ENCODE results near the gene SPTLC2. TPM values are rescaled to one million over a fixed set of nuclear protein-coding genes. Genes with fewer than 3 reads are reported as not detected.
"Not testable (repeated sequence)": the region's sequence is repeated elsewhere in the genome, so short reads cannot be mapped to it uniquely, and the experiment has no call there.

The SPTLC2 gene
- total RNA-seq, 4 donors from 2014 or later: 18.9 to 24.6 (median 22.8) TPM

DNA sequence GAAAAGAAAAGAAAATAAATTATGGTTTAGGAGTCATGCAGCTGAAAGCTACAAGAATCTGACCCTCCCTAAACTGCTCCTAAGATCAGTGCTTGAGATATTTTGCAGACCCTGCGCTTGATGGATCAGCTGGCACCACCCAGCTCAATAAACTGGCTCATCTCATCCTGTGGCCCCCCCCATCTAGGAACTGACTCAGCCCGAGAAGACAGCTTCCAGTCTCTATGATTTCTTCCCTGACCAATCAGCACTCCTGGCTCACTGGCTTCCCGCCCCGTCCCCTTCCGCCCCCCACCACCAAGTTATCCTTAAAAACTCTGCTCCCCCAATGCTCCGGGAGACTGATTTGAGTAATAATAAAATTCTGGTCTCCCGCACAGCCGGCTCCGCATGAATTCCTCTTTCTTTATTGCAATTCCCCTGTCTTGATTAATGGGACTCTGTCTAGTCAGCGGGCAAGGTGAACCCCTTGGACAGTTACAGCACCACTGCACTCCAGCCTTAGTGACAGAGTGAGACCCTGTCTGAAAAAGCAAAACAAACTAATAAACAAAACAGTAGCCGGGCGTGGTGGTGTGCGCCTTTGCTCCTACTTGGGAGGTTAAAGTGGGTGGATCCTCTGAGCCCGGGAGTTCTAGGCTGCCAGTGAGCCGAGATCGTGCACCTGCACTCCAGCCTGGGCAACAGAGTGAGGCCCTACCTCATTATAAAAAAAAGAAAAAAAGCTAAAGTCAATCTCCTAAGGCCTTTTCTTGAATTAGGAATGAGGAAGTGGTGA lies 24.5 kb upstream of the SPTLC2 start:
- no peaks in the 10 kb centered on the region for H3K27me3 ChIP-seq
- H3K9me3 ChIP-seq: no peaks in the 10 kb centered on the region
- peaks cover 11% of the 10 kb centered on the region for H3K4me1 ChIP-seq
- TF ChIP-seq POLR2A (IDR thresholded peaks at IDR 0.05) (no peak), EP300 (IDR thresholded peaks at IDR 0.05) (no peak), POLR2AphosphoS5 (IDR thresholded peaks at IDR 0.05) (no peak)
- TF ChIP-seq, protein P1, sequence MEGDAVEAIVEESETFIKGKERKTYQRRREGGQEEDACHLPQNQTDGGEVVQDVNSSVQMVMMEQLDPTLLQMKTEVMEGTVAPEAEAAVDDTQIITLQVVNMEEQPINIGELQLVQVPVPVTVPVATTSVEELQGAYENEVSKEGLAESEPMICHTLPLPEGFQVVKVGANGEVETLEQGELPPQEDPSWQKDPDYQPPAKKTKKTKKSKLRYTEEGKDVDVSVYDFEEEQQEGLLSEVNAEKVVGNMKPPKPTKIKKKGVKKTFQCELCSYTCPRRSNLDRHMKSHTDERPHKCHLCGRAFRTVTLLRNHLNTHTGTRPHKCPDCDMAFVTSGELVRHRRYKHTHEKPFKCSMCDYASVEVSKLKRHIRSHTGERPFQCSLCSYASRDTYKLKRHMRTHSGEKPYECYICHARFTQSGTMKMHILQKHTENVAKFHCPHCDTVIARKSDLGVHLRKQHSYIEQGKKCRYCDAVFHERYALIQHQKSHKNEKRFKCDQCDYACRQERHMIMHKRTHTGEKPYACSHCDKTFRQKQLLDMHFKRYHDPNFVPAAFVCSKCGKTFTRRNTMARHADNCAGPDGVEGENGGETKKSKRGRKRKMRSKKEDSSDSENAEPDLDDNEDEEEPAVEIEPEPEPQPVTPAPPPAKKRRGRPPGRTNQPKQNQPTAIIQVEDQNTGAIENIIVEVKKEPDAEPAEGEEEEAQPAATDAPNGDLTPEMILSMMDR (IDR thresholded peaks at IDR 0.05): no peak
- WGBS: 70% methylated on average over 16 of the region's 16 CpGs
- H3K4me3 ChIP-seq: peak overlapping the region; percentile 58
- H3K27ac ChIP-seq: peak overlapping the region; percentile 78
- no peaks in the 10 kb centered on the region for H3K36me3 ChIP-seq
- DNase-seq (ENCODE audit: low spot score in 2 of 2): no peak

- WGBS: 41% methylated on average over 2 of the region's 2 CpGs
- Histone ChIP-seq H3K9me3 (no peaks in the 10 kb centered on the region), H3K36me3 (no peaks in the 10 kb centered on the region), H3K4me1 (peaks cover 11% of the 10 kb centered on the region), H3K27me3 (no peaks in the 10 kb centered on the region), H3K27ac (no peak overlapping the region), H3K4me3 (no peak overlapping the region)
- no peak for DNase-seq (ENCODE audit: low spot score in 2 of 2)
- TF ChIP-seq, protein P1 (IDR thresholded peaks at IDR 0.05): no peak
- TF ChIP-seq POLR2AphosphoS5 (IDR thresholded peaks at IDR 0.05) (no peak), EP300 (IDR thresholded peaks at IDR 0.05) (no peak), POLR2A (IDR thresholded peaks at IDR 0.05) (no peak)
Measured at GRCh38 chr14:77638771-77639171, 22.3 kb upstream of the SPTLC2 start.

DNA sequence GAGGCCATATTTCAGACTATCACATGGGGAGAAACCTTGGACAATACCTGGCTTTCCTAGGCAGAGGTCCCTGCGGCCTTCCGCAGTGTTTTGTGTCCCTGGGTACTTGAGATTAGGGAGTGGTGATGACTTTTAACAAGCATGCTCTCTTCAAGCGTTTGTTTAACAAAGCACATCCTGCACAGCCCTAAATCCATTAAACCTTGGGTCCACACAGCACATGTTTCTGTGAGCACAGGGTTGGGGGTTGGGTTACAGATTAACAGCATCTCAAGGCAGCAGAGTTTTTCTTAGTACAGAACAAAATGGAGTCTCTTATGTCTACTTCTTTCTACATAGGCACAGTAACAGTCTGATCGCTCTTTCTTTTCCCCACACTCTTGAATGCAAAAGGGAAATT lies 19.4 kb upstream of the SPTLC2 start:
- 85% methylated on average over 4 of the region's 4 CpGs for WGBS
- H3K36me3 ChIP-seq; H3K27me3 ChIP-seq; H3K4me1 ChIP-seq; H3K9me3 ChIP-seq; DNase-seq (ENCODE audit: low spot score in 2 of 2); H3K4me3 ChIP-seq; H3K27ac ChIP-seq: not testable (repeated sequence)

DNA sequence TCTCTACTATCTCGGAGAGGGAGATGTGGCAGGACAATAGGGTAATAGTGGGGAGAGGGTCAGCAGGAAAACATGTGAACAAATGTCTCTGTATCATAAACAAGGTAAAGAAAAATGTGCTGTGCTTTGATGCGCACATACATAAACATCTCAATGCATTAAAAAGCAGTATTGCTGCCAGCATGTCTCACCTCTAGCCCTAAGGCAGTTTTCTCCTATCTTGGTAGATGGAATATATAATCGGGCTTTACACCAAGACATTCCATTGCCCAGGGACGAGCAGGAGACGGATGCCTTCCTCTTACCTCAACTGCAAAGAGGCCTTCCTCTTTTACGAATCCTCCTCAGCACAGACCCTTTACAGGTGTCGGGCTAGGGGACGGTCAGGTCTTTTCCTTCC lies 19.0 kb upstream of the SPTLC2 start:
- not testable (repeated sequence) for H3K27me3 ChIP-seq; H3K36me3 ChIP-seq; H3K4me3 ChIP-seq; H3K4me1 ChIP-seq; H3K9me3 ChIP-seq; H3K27ac ChIP-seq; DNase-seq (ENCODE audit: low spot score in 2 of 2)
- WGBS: 75% methylated on average over 8 of the region's 8 CpGs

- no peak overlapping the region for H3K4me3 ChIP-seq
- H3K4me1 ChIP-seq: no peaks in the 10 kb centered on the region
- no peak for DNase-seq (ENCODE audit: low spot score in 2 of 2)
- no peaks in the 10 kb centered on the region for H3K9me3 ChIP-seq
- WGBS: 93% methylated on average over 2 of the region's 2 CpGs
- H3K27me3 ChIP-seq: no peaks in the 10 kb centered on the region
- no peaks in the 10 kb centered on the region for H3K36me3 ChIP-seq
- TF ChIP-seq EP300 (IDR thresholded peaks at IDR 0.05) (no peak), POLR2A (IDR thresholded peaks at IDR 0.05) (no peak), POLR2AphosphoS5 (IDR thresholded peaks at IDR 0.05) (no peak)
- TF ChIP-seq, protein P1 (IDR thresholded peaks at IDR 0.05): no peak
- H3K27ac ChIP-seq: no peak overlapping the region
Measured at GRCh38 chr14:77630111-77630510, 13.7 kb upstream of the SPTLC2 start.

DNA sequence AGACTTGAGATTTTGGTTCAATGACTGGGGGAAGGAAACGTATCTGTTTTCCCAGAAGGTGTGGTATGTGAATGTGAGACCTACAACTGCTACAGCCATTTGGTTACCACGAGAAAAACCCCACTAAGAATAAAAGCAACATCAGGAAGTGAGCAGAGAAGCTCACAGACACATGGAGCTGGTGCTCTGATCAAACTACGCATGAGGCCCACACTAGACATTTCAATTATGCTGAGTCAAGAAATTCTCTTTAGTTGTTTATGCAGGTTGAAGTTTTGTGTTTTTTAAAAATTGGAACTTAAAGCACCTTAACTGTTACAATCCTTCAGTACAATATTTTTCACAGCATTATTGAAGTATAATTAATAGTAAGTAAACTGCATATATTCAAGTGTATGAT lies 8.9 kb upstream of the SPTLC2 start:
- DNase-seq (ENCODE audit: low spot score in 2 of 2): no peak
- Histone ChIP-seq H3K27ac (no peak overlapping the region), H3K36me3 (no peaks in the 10 kb centered on the region), H3K27me3 (no peaks in the 10 kb centered on the region), H3K9me3 (no peaks in the 10 kb centered on the region), H3K4me3 (no peak overlapping the region), H3K4me1 (peaks cover 5% of the 10 kb centered on the region)
- TF ChIP-seq POLR2AphosphoS5 (IDR thresholded peaks at IDR 0.05): no peak
- TF ChIP-seq EP300 (IDR thresholded peaks at IDR 0.05): no peak
- no peak for TF ChIP-seq POLR2A (IDR thresholded peaks at IDR 0.05)
- TF ChIP-seq, protein P1 (IDR thresholded peaks at IDR 0.05): no peak
- WGBS: 72% methylated on average over 3 of the region's 3 CpGs

All from suprapubic skin (tissue), 4 donors.